Measurements from ENCODE around the gene UTP25. TPM values are rescaled to one million over a fixed set of nuclear protein-coding genes. Genes with fewer than 3 reads are reported as not detected.

The UTP25 gene
- polyA plus RNA-seq, 1 donor (not counting 4 experiments of a cell fraction or from before 2014, with no cell fraction given): 13.3 TPM

DNA sequence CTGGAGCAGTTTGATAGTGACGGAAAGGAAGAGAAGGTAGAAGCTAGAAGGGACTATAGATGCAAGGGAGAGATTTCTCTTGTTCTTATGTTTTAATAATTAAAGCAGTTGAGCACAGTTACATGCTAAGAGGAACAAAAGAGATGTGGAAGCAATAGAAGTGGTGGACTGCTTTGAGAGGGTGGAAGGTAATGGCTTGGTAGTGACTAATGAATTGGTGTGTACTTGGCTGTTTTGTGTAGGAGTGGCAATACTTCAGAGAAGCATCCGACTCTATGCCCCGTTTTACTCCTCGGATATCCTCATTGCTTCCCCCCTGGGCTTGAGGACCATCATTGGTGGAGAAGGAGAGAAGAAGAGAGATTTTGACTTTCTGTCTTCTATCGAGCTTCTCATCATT is 12.8 kb downstream of the UTP25 start:
- Histone ChIP-seq H3K9ac (ENCODE audit: control insufficient read depth, extremely low read depth, insufficient read depth, low read length) (peak overlapping the region; percentile 59), H3K9me1 (ENCODE audit: control insufficient read depth, extremely low read depth, insufficient read depth, low read length) (peaks cover 2% of the 10 kb centered on the region), H3K4me1 (ENCODE audit: control insufficient read depth, extremely low read depth, insufficient read depth, low read length) (peaks cover 20% of the 10 kb centered on the region), H3K9me3 (ENCODE audit: control insufficient read depth, low read depth, low read length) (no peaks in the 10 kb centered on the region), H2AFZ (ENCODE audit: control insufficient read depth, low read length) (no peak overlapping the region), H3K36me3 (ENCODE audit: control insufficient read depth in 2 of 2, extremely low read depth in 1 of 2, insufficient read depth in 2 of 2, low read length in 2 of 2) (peaks cover 32 to 74% of the 10 kb centered on the region in 2 experiments), H4K20me1 (ENCODE audit: control insufficient read depth, extremely low read depth, insufficient read depth, low read length) (no peaks in the 10 kb centered on the region), H3K4me2 (ENCODE audit: control insufficient read depth, extremely low read depth, insufficient read depth, low read depth, low read length) (peak overlapping the region; percentile 65), H3K27ac (ENCODE audit: control insufficient read depth, insufficient read depth, low read length) (peak overlapping the region; percentile 96), H3K27me3 (ENCODE audit: control insufficient read depth, extremely low read depth, insufficient read depth, low read length) (no peaks in the 10 kb centered on the region), H3K4me3 (ENCODE audit: control insufficient read depth in 2 of 3, extremely low read depth in 1 of 3, insufficient read depth in 2 of 3, low read depth in 1 of 3, low read length in 3 of 3) (no peak overlapping the region), H3K79me2 (ENCODE audit: control insufficient read depth, insufficient read depth, low read length) (peaks cover 7% of the 10 kb centered on the region)
- FAIRE-seq (no peak), DNase-seq (ENCODE audit: low read depth, low spot score) (no peak)
- TF ChIP-seq CTCF (optimal IDR thresholded peaks at IDR 0.05 in 1 of 3, IDR thresholded peaks at IDR 0.05 in 1 of 3, conservative IDR thresholded peaks at IDR 0.05 in 1 of 3; ENCODE audit: extremely low read depth in 1 of 3, insufficient read depth in 2 of 3, low read length in 3 of 3): no peak
- TF ChIP-seq EZH2 (IDR thresholded peaks at IDR 0.05; ENCODE audit: low read length): no peak
- dilution Hi-C loops (cut with MboI; ENCODE audit: extremely low pct_ligation_motif_present, low sequenced_read_pairs): loop anchor here (25.0 kb wide), 1 partner anchor 147 kb away; no protein-coding TSS in a partner anchor

GRCh38 chr1:209844695-209845407 is 17.1 kb downstream of the UTP25 start:
- no peak for TF ChIP-seq CTCF (optimal IDR thresholded peaks at IDR 0.05 in 1 of 3, IDR thresholded peaks at IDR 0.05 in 1 of 3, conservative IDR thresholded peaks at IDR 0.05 in 1 of 3; ENCODE audit: extremely low read depth in 1 of 3, insufficient read depth in 2 of 3, low read length in 3 of 3)
- no peak for TF ChIP-seq EZH2 (IDR thresholded peaks at IDR 0.05; ENCODE audit: low read length)
- no peaks in the 10 kb centered on the region for H4K20me1 ChIP-seq (ENCODE audit: control insufficient read depth, extremely low read depth, insufficient read depth, low read length)
- no peak overlapping the region for H3K4me3 ChIP-seq (ENCODE audit: control insufficient read depth in 2 of 3, extremely low read depth in 1 of 3, insufficient read depth in 2 of 3, low read depth in 1 of 3, low read length in 3 of 3)
- H3K9ac ChIP-seq (ENCODE audit: control insufficient read depth, extremely low read depth, insufficient read depth, low read length): no peak overlapping the region
- no peaks in the 10 kb centered on the region for H3K9me3 ChIP-seq (ENCODE audit: control insufficient read depth, low read depth, low read length)
- H3K27ac ChIP-seq (ENCODE audit: control insufficient read depth, insufficient read depth, low read length): no peak overlapping the region
- H3K36me3 ChIP-seq (ENCODE audit: control insufficient read depth in 2 of 2, extremely low read depth in 1 of 2, insufficient read depth in 2 of 2, low read length in 2 of 2): peaks cover 34 to 70% of the 10 kb centered on the region in 2 experiments
- peaks cover 10% of the 10 kb centered on the region for H3K4me1 ChIP-seq (ENCODE audit: control insufficient read depth, extremely low read depth, insufficient read depth, low read length)
- H3K79me2 ChIP-seq (ENCODE audit: control insufficient read depth, insufficient read depth, low read length): peaks cover 14% of the 10 kb centered on the region
- H3K4me2 ChIP-seq (ENCODE audit: control insufficient read depth, extremely low read depth, insufficient read depth, low read depth, low read length): no peak overlapping the region
- dilution Hi-C loops (cut with MboI; ENCODE audit: extremely low pct_ligation_motif_present, low sequenced_read_pairs): loop anchor here (25.0 kb wide), 1 partner anchor 142 kb away; no protein-coding TSS in a partner anchor
- FAIRE-seq: no peak
- no peak for DNase-seq (ENCODE audit: low read depth, low spot score)
- H3K27me3 ChIP-seq (ENCODE audit: control insufficient read depth, extremely low read depth, insufficient read depth, low read length): no peaks in the 10 kb centered on the region
- H3K9me1 ChIP-seq (ENCODE audit: control insufficient read depth, extremely low read depth, insufficient read depth, low read length): peaks cover 2% of the 10 kb centered on the region
- no peak overlapping the region for H2AFZ ChIP-seq (ENCODE audit: control insufficient read depth, low read length)
